ENCODE measurements around the gene KCNJ9. TPM values are rescaled to one million over a fixed set of nuclear protein-coding genes. Genes with fewer than 3 reads are reported as not detected.

Gene KCNJ9
- total RNA-seq, 1 experiment from 2014 or later, result not detected

- H3K4me3 ChIP-seq, result no peak within 1 kb of the TSS
- H3K27me3 ChIP-seq (ENCODE audit: insufficient read depth, low read depth), result no peaks in the 10 kb centered on the region
- H3K9me2 ChIP-seq (ENCODE audit: insufficient read depth), result no peaks in the 10 kb centered on the region
- ChIA-PET POLR2A (ENCODE audit: unreplicated experiment) (interaction anchor here (0.6 kb wide), 1 partner anchor 1273 kb away, joined by 3 read pairs; no protein-coding TSS in a partner anchor), CTCF (interaction anchor here (0.8 kb wide), 1 partner anchor 221 kb away, joined by 9 read pairs; no protein-coding TSS in a partner anchor)
- no peak within 1 kb of the TSS for H3K27ac ChIP-seq
- DNase-seq, result no peak
- BruUV-seq (replicated peaks), result no TSS peak
- H3F3A ChIP-seq (ENCODE audit: insufficient read depth, low read depth), result no peaks in the 10 kb centered on the region
- 0 out of 2 replicates have a peak, but pooled peaks cover under 1% of the 10 kb centered on the region for H3K4me1 ChIP-seq (replicated peaks; ENCODE audit: insufficient read depth)
- no peak within 1 kb of the TSS for H2AFZ ChIP-seq
- TF ChIP-seq, protein P1, sequence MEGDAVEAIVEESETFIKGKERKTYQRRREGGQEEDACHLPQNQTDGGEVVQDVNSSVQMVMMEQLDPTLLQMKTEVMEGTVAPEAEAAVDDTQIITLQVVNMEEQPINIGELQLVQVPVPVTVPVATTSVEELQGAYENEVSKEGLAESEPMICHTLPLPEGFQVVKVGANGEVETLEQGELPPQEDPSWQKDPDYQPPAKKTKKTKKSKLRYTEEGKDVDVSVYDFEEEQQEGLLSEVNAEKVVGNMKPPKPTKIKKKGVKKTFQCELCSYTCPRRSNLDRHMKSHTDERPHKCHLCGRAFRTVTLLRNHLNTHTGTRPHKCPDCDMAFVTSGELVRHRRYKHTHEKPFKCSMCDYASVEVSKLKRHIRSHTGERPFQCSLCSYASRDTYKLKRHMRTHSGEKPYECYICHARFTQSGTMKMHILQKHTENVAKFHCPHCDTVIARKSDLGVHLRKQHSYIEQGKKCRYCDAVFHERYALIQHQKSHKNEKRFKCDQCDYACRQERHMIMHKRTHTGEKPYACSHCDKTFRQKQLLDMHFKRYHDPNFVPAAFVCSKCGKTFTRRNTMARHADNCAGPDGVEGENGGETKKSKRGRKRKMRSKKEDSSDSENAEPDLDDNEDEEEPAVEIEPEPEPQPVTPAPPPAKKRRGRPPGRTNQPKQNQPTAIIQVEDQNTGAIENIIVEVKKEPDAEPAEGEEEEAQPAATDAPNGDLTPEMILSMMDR (conservative IDR thresholded peaks at IDR 0.05), result no peak
- TF ChIP-seq EZH2 (IDR thresholded peaks at IDR 0.05; ENCODE audit: low read depth), result no peak
- H4K20me1 ChIP-seq (ENCODE audit: insufficient read depth), result no peaks in the 10 kb centered on the region
- no peaks in the 10 kb centered on the region for H3K36me3 ChIP-seq (ENCODE audit: low read depth)
- intact Hi-C loops (cut with micrococcal nuclease; ENCODE audit: unreplicated experiment), result no loop called here
- no peaks in the 10 kb centered on the region for H3K79me2 ChIP-seq (ENCODE audit: low read depth)
- H3K4me2 ChIP-seq, result no peak within 1 kb of the TSS
- H3K9me3 ChIP-seq (ENCODE audit: insufficient read depth, low read depth), result no peaks in the 10 kb centered on the region
Measured at GRCh38 chr1:160115545-160116282, 34.4 kb downstream of the KCNJ9 start, which contains the start of gene ATP1A2. Gene ATP1A2 (plus strand): TSS chr1:160115759. CDS start chr1:160115862, 103 bp downstream.

DNA sequence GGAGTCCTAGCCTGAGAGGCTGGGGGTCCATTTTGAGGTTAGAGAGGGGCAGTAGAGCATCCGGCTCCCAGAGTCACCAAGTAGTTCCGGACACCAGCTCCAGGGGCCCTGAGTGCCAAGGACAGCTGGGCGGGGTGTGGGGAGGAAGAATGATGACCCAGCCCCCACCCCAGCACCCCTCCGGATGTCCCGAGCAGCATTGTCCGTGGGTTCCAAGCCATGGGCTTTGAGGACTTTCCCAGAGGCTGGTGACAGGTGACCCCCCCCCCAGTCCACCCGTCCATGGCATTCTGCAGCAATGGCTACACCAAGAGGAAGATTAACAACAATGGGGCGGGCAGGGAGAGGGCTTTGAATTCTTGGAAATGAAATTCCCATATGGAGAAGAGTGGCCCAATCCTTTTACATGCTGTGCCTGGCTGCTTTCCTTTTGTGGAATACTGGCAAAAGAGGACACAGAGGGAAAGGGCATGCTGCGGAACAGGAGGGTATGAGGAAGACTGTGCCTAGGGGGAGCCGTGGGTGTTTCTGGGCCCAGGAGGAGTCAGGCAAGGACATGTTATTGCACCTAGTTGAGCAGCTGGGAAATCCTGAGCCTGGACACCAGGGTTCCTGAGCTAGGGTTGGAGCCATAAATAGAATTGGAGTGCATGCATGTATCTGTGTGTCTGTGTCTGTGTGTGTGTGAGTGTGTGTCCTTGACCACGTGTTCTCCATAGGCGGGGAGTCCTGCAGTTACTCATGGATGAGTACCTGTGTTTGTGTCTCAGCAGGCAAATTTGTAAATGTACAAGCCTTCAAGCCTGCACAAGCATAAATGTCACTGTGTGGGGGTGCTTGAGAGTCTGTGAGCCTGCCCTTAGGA, 35.2 kb downstream of the KCNJ9 start:
- no peak overlapping the region for H2AFZ ChIP-seq
- no peaks in the 10 kb centered on the region for H4K20me1 ChIP-seq (ENCODE audit: insufficient read depth)
- no peaks in the 10 kb centered on the region for H3K27me3 ChIP-seq (ENCODE audit: insufficient read depth, low read depth)
- no peaks in the 10 kb centered on the region for H3K9me2 ChIP-seq (ENCODE audit: insufficient read depth)
- no peak for TF ChIP-seq EZH2 (IDR thresholded peaks at IDR 0.05; ENCODE audit: low read depth)
- TF ChIP-seq, protein P1 (conservative IDR thresholded peaks at IDR 0.05), result no peak
- H3K9me3 ChIP-seq (ENCODE audit: insufficient read depth, low read depth), result no peaks in the 10 kb centered on the region
- ChIA-PET POLR2A (ENCODE audit: unreplicated experiment) (interaction anchor here (0.6 kb wide), 2 partner anchors 257 to 1273 kb away, joined by 3 read pairs; no protein-coding TSS in a partner anchor), CTCF (interaction anchor here (0.6 to 1.1 kb wide), 3 partner anchors 77 to 224 kb away, joined by 3 to 9 read pairs (median 3); no protein-coding TSS in a partner anchor)
- H3K4me3 ChIP-seq, result no peak overlapping the region
- H3K27ac ChIP-seq, result no peak overlapping the region
- no peaks in the 10 kb centered on the region for H3K79me2 ChIP-seq (ENCODE audit: low read depth)
- no peaks in the 10 kb centered on the region for H3K4me1 ChIP-seq (replicated peaks; ENCODE audit: insufficient read depth)
- intact Hi-C loops (cut with micrococcal nuclease; ENCODE audit: unreplicated experiment), result no loop called here
- no peaks in the 10 kb centered on the region for H3F3A ChIP-seq (ENCODE audit: insufficient read depth, low read depth)
- H3K4me2 ChIP-seq, result no peak overlapping the region
- BruUV-seq (replicated peaks), result no TSS peak
- no peaks in the 10 kb centered on the region for H3K36me3 ChIP-seq (ENCODE audit: low read depth)
- DNase-seq, result no peak

DNA sequence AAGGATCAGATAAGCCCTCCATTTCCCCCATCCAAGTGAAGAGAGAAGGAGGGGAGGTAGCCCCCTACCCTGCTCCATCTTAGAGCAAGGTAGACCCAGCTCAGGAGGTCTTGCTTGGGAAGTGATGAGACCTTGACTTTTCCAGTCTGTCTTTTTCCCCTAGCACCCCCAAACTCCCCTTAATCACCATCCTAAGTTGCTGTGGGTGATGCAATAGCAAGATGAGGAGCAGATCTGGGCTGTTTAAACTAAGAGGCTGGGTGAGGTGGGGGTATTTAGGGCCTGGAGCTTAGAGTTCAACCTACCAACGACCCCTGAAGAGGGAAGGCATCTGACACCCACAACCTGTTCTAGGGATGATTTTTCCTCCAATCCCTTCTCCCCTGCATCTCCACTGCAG, 36.0 kb downstream of the KCNJ9 start:
- Histone ChIP-seq H3K36me3 (ENCODE audit: low read depth) (no peaks in the 10 kb centered on the region), H4K20me1 (ENCODE audit: insufficient read depth) (no peaks in the 10 kb centered on the region), H3K27ac (no peak overlapping the region), H2AFZ (no peak overlapping the region), H3K9me3 (ENCODE audit: insufficient read depth, low read depth) (no peaks in the 10 kb centered on the region), H3K9me2 (ENCODE audit: insufficient read depth) (no peaks in the 10 kb centered on the region), H3K79me2 (ENCODE audit: low read depth) (no peaks in the 10 kb centered on the region), H3K4me2 (no peak overlapping the region), H3F3A (ENCODE audit: insufficient read depth, low read depth) (no peaks in the 10 kb centered on the region), H3K27me3 (ENCODE audit: insufficient read depth, low read depth) (no peaks in the 10 kb centered on the region), H3K4me1 (replicated peaks; ENCODE audit: insufficient read depth) (no peaks in the 10 kb centered on the region), H3K4me3 (no peak overlapping the region)
- no peak for DNase-seq
- ChIA-PET POLR2A (ENCODE audit: unreplicated experiment) (interaction anchor here (0.6 kb wide), 1 partner anchor 256 kb away, joined by 3 read pairs; no protein-coding TSS in a partner anchor), CTCF (interaction anchor here (0.6 to 1.1 kb wide), 3 partner anchors 71 to 225 kb away, joined by 3 read pairs; no protein-coding TSS in a partner anchor)
- intact Hi-C loops (cut with micrococcal nuclease; ENCODE audit: unreplicated experiment), result no loop called here
- TF ChIP-seq, protein P1 (conservative IDR thresholded peaks at IDR 0.05), result no peak
- no peak for TF ChIP-seq EZH2 (IDR thresholded peaks at IDR 0.05; ENCODE audit: low read depth)
- BruUV-seq (replicated peaks), result no TSS peak

All from PC-9 (cell line).